GM12878 (cell line): ENCODE results near the gene KLHL30. TPM values are rescaled to one million over a fixed set of nuclear protein-coding genes. Genes with fewer than 3 reads are reported as not detected.

Source experiments
- ATAC-seq: fragments of 200-7000 bp; cut with Tn5 transposase; 3 replicates; pipeline ENCODE4 v1.9.1; 2020; ENCODE audit warnings: mild to moderate bottlenecking, moderate library complexity
- BruUV-seq: library from RNA; stranded (reverse); fragments of 400-500 nt; replicated peaks from 2 replicates; lab custom pipeline; 2021; lab: Mats Ljungman, UMichigan
- CTCF ChIA-PET: fragments of 300-600 bp; sonication (Branson Sonifier 250); formaldehyde crosslinking; extraction: SDS; loops from one replicate; lab custom pipeline; 2021; ENCODE audit warnings: inconsistent platforms; lab: Yijun Ruan, JAX
- POLR2A ChIA-PET: fragments of 350-600 bp; formaldehyde crosslinking; extraction: SDS; loops from one replicate; lab custom pipeline; 2021; ENCODE audit warnings: inconsistent platforms; lab: Charles Lee
- RAD21 ChIA-PET: fragments of 300-600 bp; sonication (Branson Sonifier 250); formaldehyde crosslinking; loops from one replicate; lab custom pipeline; 2023; ENCODE audit warnings: antibody characterized with exemption; ENCODE audit not compliant: unreplicated experiment; lab: Charles Lee
- SMC1A ChIA-PET: fragments of 300-600 bp; sonication (Branson Sonifier 250); formaldehyde crosslinking; loops from one replicate; lab custom pipeline; 2023; ENCODE audit not compliant: unreplicated experiment, uncharacterized antibody; lab: Charles Lee
- DNase-seq: peaks from one replicate; pipeline ENCODE4 v3.0.0-alpha.2; 2011; ENCODE audit warnings: low read depth, low spot score
- FAIRE-seq: peaks from 3 replicates; lab custom pipeline; 2011; peaks lifted over from hg19 to GRCh38; lab: Jason Lieb, UNC
- H2AFZ ChIP-seq: 2 replicates; pipeline ENCODE4 v1.6.0; 2011; ENCODE audit warnings: low read depth, low read length, control low read depth; ENCODE audit not compliant: control insufficient read depth
- H3K27ac ChIP-seq: 2 replicates; pipeline ENCODE4 v1.5.1; 2011; ENCODE audit warnings: control low read depth; ENCODE audit not compliant: control insufficient read depth, insufficient read depth
- H3K27me3 ChIP-seq, 2 experiments: replicated peaks in 1 of 2; 2 replicates each; pipeline versions ENCODE4 v1.6.0 to v1.6.1; 2011; ENCODE audit warnings: low read length in 1 of 2; ENCODE audit not compliant: control insufficient read depth in 2 of 2, insufficient read depth in 2 of 2
- H3K36me3 ChIP-seq, 2 experiments: 2 replicates each; pipeline ENCODE4 v1.5.1; 2011; ENCODE audit warnings: low read length in 1 of 2; ENCODE audit not compliant: control insufficient read depth in 2 of 2, insufficient read depth in 2 of 2
- H3K4me1 ChIP-seq: 2 replicates; pipeline ENCODE4 v1.6.1; 2011; ENCODE audit warnings: mild to moderate bottlenecking, low read length, moderate library complexity, mixed read lengths; ENCODE audit not compliant: control insufficient read depth, insufficient read depth
- H3K4me2 ChIP-seq: 2 replicates; pipeline ENCODE4 v1.6.0; 2011; ENCODE audit warnings: control low read depth; ENCODE audit not compliant: control insufficient read depth, insufficient read depth
- H3K4me3 ChIP-seq: fragments of 200-600 bp; sonication (generic); 2 replicates; pipeline ENCODE4 v1.5.1; 2016
- H3K79me2 ChIP-seq: 2 replicates; pipeline ENCODE4 v1.6.0; 2011; ENCODE audit warnings: low read length; ENCODE audit not compliant: control insufficient read depth, insufficient read depth
- H3K9ac ChIP-seq: 2 replicates; pipeline ENCODE4 v1.8.0; 2011; ENCODE audit warnings: low read length, control low read depth, mixed read lengths; ENCODE audit not compliant: control insufficient read depth, insufficient read depth
- H3K9me3 ChIP-seq: replicated peaks from 3 replicates; pipeline ENCODE4 v1.5.1; 2011; ENCODE audit warnings: mild to moderate bottlenecking, low read length; ENCODE audit not compliant: control insufficient read depth, insufficient read depth
- H4K20me1 ChIP-seq: 2 replicates; pipeline ENCODE4 v1.6.0; 2011; ENCODE audit not compliant: control insufficient read depth, insufficient read depth
- MXI1 ChIP-seq: fragments of 150-350 bp; IDR thresholded peaks from 2 replicates; pipeline ENCODE4 v1.6.1; 2011; ENCODE audit warnings: low read depth, mild to moderate bottlenecking, inconsistent platforms, low read length, improper control_type of control experiment
- NRF1 ChIP-seq: conservative IDR thresholded peaks from 2 replicates; pipeline ENCODE4 v1.6.1; 2011; ENCODE audit warnings: mild to moderate bottlenecking, low read depth, low read length, improper control_type of control experiment
- SUPT20H ChIP-seq: IDR thresholded peaks from 2 replicates; pipeline ENCODE4 v1.6.1; 2011; ENCODE audit warnings: low read depth, mild to moderate bottlenecking, low read length, moderate library complexity, borderline replicate concordance; ENCODE audit not compliant: control insufficient read depth
- YY1 ChIP-seq: IDR thresholded peaks from 2 replicates; pipeline ENCODE4 v1.6.1; 2011; ENCODE audit warnings: low read depth, mild to moderate bottlenecking, low read length
- WGBS: methylation state at CpG from one replicate; pipeline ENCODE4 v1.1.6; 2016; ENCODE audit warnings: low lambda C conversion rate; ENCODE audit not compliant: insufficient replicate concordance, insufficient coverage; ENCODE audit errors: missing lambda C conversion rate; 5-methylcytosine and 5-hydroxymethylcytosine counted together
- in situ Hi-C: fragments of 300-500 bp; cut with MboI; formaldehyde crosslinking; loops from 9 replicates; pipeline ENCODE4 v1.14.3; 2018; ENCODE audit warnings: mixed read lengths
- intact Hi-C: fragments of 100-400 bp; cut with micrococcal nuclease; formaldehyde crosslinking; loops from one replicate; pipeline ENCODE4 v1.14.2; 2022; ENCODE audit not compliant: unreplicated experiment
- polyA plus RNA-seq, 11 experiments: library from polyadenylated mRNA; depleted of rRNA in 4 of 11; unstranded in 6 of 11; stranded (reverse) in 5 of 11; fragments of >200 nt; fragmentation: Nextera tagmentation in 4 of 11; fragmentation: Illumina TruSeq in 1 of 11; extraction: Ambion mirVana in 4 of 11; extraction: Trizol in 1 of 11; gene quantifications; 1 replicate in 1 of 11; 2 replicates in 10 of 11; pipeline versions ENCODE4 v1.2.1 to v1.2.3, GENCODE V29; 2011 to 2016; ENCODE audit warnings: inconsistent platforms in 2 of 11, missing spikeins in 2 of 11, low read depth in 1 of 11
- total RNA-seq, 4 experiments: library from RNA; depleted of rRNA in 3 of 4; stranded (reverse); fragments of >200 nt in 3 of 4; fragmentation: Illumina TruSeq in 1 of 4; extraction: Trizol in 1 of 4; gene quantifications; 2 replicates each; pipeline versions ENCODE4 v1.2.1 to v1.2.3, GENCODE V29; 2013 to 2021

KLHL30 gene
- total and polyA plus RNA-seq, 10 of the 15 experiments (the other 5 are each of a cell fraction or from before 2014, with no cell fraction given): 0.03 TPM; not detected in 9

- Histone ChIP-seq H2AFZ (no peak overlapping the region), H3K9ac (no peak overlapping the region), H3K79me2 (no peaks in the 10 kb centered on the region), H3K4me2 (no peak overlapping the region), H4K20me1 (no peaks in the 10 kb centered on the region), H3K4me3 (no peak overlapping the region), H3K27ac (no peak overlapping the region), H3K36me3 (no peaks in the 10 kb centered on the region), H3K4me1 (peaks cover 4% of the 10 kb centered on the region; the same call in 1 of the 2 replicates), H3K9me3 (no peaks in the 10 kb centered on the region), H3K27me3 (no peaks in the 10 kb centered on the region)
- no peak for FAIRE-seq
- RAD21 ChIA-PET: no interaction called here
- no peak for ATAC-seq
- SMC1A ChIA-PET: no interaction called here
- intact Hi-C loops (no loop called here), in situ Hi-C loops (no loop called here)
- WGBS: 71% methylated on average over 25 of the region's 30 CpGs
- CTCF ChIA-PET: interaction anchor here (1.0 to 1.2 kb wide), 2 partner anchors 174 to 368 kb away, joined by 3 to 4 read pairs; no protein-coding TSS in a partner anchor
- POLR2A ChIA-PET: no interaction called here
- TF ChIP-seq YY1: no peak
- no TSS peak for BruUV-seq
- DNase-seq: no peak
These were observed 4.1 kb downstream of the KLHL30 start for GRCh38 chr2:238142382-238143205.

- Histone ChIP-seq H3K27ac (no peak overlapping the region), H3K4me1 (peaks cover 4% of the 10 kb centered on the region; the same call in 1 of the 2 replicates), H3K4me2 (no peak overlapping the region), H3K79me2 (no peaks in the 10 kb centered on the region), H4K20me1 (no peaks in the 10 kb centered on the region), H3K36me3 (no peaks in the 10 kb centered on the region), H2AFZ (no peak overlapping the region), H3K4me3 (no peak overlapping the region), H3K27me3 (no peaks in the 10 kb centered on the region), H3K9me3 (no peaks in the 10 kb centered on the region), H3K9ac (no peak overlapping the region)
- DNase-seq: no peak
- ChIA-PET SMC1A (no interaction called here), CTCF (no interaction called here), POLR2A (no interaction called here), RAD21 (interaction anchor here (0.7 to 1.0 kb wide), 2 partner anchors 221 to 318 kb away, joined by 3 read pairs; no protein-coding TSS in a partner anchor)
- BruUV-seq: no TSS peak
- 24% methylated on average over 20 of the region's 20 CpGs for WGBS
- no peak for ATAC-seq
- intact Hi-C loops: no loop called here
- no peak for FAIRE-seq
- in situ Hi-C loops: no loop called here
- no peak for TF ChIP-seq NRF1
- no peak for TF ChIP-seq SUPT20H
- TF ChIP-seq MXI1: no peak
These were observed 4.9 kb downstream of the KLHL30 start for GRCh38 chr2:238143239-238143951.
